Activated gamma-delta T cell treated with anti-CD3 and anti-CD28 coated beads, Interleukin-2, amount 50 U/mL, for 16 hours (primary cell): ENCODE measurements around the gene RTN4RL1.

Source experiments
- DNase-seq: peaks from one replicate; pipeline ENCODE4 v3.0.0-alpha.2; 2020; ENCODE audit warnings: low read depth

Gene RTN4RL1

GRCh38 chr17:2059547-2060384 is 34.6 kb upstream of the RTN4RL1 start:
- DNase-seq: no peak

- peak; percentile 34 for DNase-seq
Measured at GRCh38 chr17:2058586-2059546, 33.7 kb upstream of the RTN4RL1 start.

GRCh38 chr17:2057760-2058585 is 32.8 kb upstream of the RTN4RL1 start:
- no peak for DNase-seq

GRCh38 chr17:2057175-2057759 is 32.1 kb upstream of the RTN4RL1 start:
- no peak for DNase-seq

DNA sequence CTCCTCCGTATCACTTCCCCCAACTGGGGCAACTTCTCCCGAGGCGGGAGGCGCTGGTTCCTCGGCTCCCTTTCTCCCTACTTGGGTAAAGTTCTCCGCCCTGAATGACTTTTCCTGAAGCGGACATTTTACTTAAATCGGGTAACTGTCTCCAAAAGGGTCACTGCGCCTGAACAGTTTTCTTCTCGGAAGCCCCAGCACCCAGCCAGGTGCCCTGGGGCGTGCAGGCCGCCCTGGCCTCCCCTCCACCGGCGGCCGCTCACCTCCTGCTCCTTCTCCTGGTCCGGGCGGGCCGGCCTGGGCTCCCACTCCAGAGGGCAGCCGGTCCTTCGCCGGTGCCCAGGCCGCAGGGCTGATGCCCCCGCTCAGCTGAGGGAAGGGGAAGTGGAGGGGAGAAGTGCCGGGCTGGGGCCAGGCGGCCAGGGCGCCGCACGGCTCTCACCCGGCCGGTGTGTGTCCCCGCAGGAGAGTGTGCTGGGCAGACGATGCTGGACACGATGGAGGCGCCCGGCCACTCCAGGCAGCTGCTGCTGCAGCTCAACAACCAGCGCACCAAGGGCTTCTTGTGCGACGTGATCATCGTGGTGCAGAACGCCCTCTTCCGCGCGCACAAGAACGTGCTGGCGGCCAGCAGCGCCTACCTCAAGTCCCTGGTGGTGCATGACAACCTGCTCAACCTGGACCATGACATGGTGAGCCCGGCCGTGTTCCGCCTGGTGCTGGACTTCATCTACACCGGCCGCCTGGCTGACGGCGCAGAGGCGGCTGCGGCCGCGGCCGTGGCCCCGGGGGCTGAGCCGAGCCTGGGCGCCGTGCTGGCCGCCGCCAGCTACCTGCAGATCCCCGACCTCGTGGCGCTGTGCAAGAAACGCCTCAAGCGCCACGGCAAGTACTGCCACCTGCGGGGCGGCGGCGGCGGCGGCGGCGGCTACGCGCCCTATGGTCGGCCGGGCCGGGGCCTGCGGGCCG is 31.4 kb upstream of the RTN4RL1 start:
- DNase-seq: no peak

DNA sequence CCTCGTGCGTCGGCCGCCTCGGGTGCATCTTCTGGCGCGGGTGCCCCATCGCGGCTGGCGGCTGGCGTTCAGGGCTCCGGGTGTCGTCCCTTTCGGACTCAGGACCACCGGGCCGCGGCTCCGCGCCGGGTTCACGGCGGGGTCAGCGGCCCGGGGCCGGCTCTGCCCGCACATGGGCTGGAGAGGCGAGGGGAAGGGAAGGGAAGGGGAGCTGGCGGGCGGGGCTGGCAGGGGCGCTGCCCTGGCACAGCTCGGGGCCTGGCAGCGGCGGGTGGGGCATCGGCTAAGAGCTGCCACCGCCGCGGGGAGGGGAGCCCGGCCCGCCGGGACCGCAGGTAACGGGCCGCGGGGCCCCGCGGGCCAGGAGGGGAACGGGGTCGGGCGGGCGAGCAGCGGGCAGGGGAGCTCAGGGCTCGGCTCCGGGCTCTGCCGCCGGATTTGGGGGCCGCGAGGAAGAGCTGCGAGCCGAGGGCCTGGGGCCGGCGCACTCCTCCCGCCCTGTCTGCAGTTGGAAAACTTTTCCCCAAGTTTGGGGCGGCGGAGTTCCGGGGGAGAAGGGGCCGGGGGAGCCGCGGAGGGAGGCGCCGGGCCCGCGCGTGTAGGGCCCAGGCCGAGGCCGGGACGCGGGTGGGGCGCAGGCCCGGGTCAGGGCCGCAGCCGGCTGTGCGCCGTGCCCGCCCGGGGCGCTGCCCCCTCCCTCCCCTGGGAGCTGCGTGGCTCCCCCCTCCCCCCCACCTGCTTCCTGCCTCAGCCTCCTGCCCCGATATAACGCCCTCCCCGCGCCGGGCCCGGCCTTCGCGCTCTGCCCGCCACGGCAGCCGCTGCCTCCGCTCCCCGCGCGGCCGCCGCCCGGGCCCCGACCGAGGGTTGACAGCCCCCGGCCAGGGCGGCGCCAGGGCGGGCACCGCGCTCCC is 30.4 kb upstream of the RTN4RL1 start:
- no peak for DNase-seq

DNA sequence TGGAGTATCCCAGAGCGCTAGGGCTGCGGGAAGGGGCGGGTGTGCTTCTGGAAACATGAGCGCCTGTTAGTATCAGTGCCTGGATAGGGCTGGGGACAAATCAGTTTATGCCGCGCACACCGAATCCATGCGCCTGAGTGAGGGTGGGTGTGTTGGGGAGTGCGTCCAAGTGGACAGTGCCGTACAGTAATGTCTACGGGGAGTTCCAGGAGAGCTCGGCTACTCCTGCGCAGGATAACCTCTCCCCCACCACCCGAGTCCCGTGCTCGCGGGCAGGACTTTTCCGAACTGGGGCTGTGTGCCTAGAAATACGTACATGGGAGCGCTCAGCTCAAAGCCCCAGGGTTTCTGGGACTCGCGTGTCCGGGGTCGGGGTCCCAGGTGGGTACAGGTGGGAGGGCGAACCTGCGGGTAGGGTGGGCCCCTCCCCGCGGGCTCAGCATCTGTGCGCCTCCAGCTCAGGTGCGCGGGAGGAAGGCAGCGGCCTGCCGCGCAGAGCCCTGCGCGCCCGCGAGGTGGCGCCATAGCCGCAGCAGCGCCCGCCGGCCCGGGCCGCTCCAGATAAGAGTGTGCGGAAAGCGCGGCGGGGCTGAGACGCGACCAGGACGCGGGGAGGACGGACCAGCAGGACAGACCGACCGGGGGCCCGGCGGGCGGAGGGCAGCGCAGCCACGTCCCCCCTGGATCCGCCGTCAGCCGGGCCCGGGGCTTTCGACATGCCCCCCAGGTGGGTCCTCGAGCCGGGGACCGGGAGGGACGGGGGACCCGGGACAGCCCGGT is 29.6 kb upstream of the RTN4RL1 start, which contains the start of gene HIC1:
TSS of gene HIC1 (plus strand) at position 592 of the 780 bp plus-strand sequence. CDS start 1,588 bp downstream, outside the sequence.
- peak; percentile 69 for DNase-seq

- DNase-seq: no peak
Measured at GRCh38 chr17:2054262-2054511, 29.1 kb upstream of the RTN4RL1 start.

DNA sequence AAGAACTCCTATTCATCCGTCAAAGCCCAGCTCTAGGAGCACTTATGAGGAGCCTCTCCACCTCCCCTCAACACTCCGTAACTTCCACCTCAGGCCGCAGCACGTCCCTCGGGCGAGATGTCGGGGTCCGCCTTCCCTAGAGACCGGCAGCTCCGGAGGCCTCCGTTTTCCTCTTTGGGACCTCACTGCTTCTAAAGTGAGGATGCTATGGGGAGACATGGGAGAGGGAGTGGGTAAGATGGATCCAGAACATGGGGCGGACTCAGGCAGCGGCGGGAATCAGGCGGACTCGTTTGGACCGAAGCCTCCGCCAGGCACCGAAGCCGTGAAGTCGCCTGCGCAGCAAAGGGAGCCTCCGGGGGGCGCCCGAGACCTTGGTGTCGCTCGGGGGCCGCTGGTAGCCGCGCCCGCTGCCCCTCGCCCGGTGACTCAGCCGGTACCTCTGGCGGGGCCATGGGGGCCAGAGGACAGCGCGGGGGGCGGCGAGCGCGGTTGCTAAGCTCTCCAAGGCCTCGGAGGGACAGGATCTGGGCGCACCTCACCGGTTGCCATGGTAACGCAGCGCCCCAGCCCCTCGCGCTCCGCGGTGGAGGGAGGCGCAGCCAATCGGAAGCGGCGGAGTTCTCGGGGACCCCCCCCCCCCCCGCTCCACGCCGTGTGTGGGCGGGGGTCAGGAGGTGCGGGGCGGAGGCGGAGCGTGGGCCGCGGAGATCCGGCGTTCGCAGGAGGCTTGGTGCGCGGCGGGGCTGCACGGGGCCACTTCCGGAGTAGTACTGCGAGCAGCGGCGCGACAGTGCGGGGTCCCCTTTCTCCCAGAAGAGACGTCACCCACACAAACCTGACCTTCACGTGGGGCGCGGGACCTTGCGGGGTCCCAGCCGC is 28.5 kb upstream of the RTN4RL1 start:
- peak; percentile 75 for DNase-seq

DNA sequence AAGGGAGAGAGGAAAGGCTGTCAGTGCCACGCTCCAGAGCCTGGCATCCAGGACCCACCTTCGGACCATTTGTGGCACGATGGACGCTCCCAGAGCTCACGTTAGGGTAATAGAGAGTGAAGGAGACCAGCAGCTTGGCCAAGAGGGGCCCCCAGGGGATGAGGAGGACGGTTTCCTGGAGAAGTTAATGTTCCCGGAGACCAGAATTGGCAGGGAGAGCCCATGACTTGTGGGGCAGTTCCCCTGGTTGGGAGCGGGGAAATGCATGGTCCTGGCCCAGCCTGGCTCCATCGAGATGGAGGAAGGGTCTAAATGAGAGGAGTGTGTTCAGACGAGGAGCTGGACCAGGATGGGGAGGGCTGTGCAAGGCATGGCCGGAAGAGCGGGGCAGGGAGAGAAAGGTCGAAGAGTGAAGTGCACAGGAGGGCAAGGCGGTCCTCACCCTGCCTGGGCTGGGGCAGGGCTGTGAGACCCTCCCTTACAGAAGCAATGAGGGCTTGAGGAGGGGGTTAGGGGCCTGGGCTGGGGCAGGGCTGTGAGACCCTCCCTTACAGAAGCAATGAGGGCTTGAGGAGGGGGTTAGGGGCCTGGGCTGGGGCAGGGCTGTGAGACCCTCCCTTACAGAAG is 26.9 kb upstream of the RTN4RL1 start:
- no peak for DNase-seq

DNA sequence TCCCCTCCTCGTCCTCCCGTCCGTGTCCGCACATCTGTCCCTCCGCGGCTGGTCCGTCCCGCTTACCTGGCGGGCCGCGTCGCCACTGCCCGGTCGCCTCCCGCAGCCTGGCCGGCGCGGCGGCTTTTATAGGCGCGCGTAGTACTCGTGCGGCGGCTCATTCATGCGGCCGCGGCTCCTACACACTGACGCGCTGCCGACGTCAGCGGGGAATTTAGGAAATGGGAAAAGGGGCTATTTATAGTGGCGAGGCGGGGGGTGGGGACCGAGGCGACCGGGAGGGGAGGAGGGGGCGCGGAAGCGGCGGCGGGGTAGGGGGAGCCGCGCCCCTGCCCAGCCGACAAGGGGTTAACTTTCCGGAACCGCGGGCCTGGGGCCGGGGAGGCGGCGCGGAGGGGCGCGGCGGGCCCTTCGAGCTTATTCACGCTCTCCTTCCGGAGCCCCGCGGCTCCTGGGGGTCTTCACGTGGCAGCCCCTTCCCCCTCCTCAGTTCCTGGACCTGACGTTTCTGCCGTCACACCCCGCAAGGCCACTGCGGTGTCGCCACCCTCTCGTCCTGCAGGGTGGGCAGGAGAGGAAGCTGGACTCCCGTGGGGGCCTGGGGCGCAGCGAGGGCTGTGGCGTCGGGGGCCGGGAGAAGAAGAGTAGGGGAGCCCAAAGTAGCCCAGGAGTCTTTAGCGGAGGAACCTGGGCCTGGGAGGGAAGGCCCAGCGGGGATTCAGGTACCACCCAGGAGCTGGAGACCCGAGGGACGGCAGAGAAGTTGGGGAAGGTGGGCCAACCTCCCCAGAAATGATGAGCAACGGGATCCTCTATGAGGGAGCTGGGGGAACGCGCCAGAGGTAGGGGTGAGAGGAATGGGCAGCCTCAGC is 26.2 kb upstream of the RTN4RL1 start:
- DNase-seq: no peak

- DNase-seq: peak; percentile 61
Measured at GRCh38 chr17:2050300-2051060, 25.3 kb upstream of the RTN4RL1 start.

DNA sequence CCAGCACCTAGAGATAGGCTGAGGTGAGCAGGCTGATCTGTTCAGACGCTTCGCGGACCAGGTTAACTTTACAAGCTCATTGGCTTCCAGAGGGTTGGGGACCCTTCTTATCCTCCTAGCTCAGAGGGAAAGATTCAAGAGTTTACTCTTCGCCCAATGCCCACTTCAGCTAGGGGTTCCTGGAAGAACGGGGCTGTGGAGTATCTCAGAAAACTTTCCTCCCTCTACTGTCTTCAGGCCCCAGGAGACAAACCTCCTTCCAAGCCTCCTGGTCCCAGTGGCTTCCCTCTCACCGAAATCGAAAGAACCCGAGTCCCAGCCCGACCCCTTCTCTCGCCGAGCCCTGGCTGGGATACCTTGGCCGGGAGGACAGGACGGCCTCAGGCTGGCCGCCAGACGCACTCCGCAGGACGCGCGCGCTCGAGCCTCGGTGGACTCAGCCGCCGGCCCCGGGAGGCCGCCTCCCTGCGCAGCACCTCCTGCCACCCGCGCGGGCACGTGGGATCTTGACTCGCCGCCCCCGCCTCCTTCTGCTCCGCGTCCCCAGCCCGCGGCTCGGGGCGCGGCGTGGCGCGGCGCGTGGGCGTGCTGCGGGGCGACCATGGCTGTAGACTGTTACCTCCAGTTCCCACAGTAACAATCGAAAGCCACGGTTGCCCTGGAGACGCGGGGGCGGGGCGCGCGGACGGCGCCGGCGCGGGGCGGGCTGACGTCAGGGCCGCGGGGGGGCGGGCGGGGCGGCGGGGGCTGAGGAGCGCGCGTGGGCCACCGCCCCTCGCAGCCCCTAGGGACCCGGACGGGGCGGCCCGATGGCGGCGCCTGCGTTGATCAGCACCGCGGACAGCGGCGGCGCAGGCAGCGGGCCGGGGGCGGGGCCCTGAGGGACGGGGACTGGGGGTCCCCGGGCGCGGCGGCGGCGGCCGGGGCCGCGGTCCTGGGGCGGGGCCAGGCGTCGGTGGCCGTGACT is 24.5 kb upstream of the RTN4RL1 start:
- DNase-seq: peak; percentile 86

- DNase-seq: no peak
Measured at GRCh38 chr17:2048805-2049204, 23.7 kb upstream of the RTN4RL1 start.
